ENCODE results near the gene CBFA2T3.

Gene CBFA2T3

DNA sequence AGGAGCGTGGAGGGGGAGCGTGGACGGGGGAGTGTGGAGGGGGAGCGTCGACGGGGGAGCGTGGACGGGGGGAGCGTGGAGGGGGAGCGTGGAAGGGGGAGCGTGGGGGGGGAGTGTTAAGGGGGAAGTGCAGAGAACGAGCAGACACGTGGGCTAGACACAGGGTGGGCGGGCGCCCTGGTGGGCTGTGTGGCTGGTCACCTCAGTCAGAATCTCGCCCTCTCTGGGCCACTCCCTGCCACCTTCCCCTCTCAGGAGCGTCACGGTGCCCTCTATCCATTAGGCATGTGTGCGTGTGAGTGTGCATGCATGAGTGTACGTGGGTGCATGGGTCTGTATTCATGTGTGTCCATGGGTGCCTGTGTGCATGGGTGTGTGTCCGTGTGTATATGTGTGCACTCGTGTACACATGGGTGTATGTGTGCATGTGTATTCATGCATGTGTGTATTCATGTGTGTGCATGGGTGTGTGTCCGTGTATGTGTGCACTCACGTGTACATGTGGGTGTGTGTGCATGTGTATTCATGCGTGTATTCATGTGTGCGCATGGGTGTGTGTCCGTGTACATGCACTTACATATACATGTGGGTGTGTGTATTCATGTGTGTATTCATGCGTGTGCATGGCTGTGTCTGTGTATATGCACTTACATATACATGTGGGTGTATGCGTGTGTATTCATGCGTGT, 61.2 kb downstream of the CBFA2T3 start:
- Histone ChIP-seq H3K4me1 (ENCODE audit: low read length) (no peaks in the 10 kb centered on the region), H3K9me3 (ENCODE audit: insufficient read depth, low read length) (no peaks in the 10 kb centered on the region), H3K4me3 (ENCODE audit: low read length) (no peak overlapping the region), H3K79me2 (ENCODE audit: low read length) (peaks cover 56% of the 10 kb centered on the region), H3K9ac (ENCODE audit: low read length) (no peak overlapping the region), H3K27ac (ENCODE audit: low read length) (no peak overlapping the region), H3K36me3 (replicated peaks; ENCODE audit: low read depth, low read length) (peaks cover 30% of the 10 kb centered on the region), H3K27me3 (ENCODE audit: low read depth, low read length) (no peaks in the 10 kb centered on the region), H2AFZ (ENCODE audit: low read depth, low read length) (no peak overlapping the region), H4K20me1 (ENCODE audit: insufficient read depth, low read length) (peaks cover 76% of the 10 kb centered on the region), H3K4me2 (ENCODE audit: low read length) (no peak overlapping the region)
- TF ChIP-seq, protein P1, sequence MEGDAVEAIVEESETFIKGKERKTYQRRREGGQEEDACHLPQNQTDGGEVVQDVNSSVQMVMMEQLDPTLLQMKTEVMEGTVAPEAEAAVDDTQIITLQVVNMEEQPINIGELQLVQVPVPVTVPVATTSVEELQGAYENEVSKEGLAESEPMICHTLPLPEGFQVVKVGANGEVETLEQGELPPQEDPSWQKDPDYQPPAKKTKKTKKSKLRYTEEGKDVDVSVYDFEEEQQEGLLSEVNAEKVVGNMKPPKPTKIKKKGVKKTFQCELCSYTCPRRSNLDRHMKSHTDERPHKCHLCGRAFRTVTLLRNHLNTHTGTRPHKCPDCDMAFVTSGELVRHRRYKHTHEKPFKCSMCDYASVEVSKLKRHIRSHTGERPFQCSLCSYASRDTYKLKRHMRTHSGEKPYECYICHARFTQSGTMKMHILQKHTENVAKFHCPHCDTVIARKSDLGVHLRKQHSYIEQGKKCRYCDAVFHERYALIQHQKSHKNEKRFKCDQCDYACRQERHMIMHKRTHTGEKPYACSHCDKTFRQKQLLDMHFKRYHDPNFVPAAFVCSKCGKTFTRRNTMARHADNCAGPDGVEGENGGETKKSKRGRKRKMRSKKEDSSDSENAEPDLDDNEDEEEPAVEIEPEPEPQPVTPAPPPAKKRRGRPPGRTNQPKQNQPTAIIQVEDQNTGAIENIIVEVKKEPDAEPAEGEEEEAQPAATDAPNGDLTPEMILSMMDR (IDR thresholded peaks at IDR 0.05; ENCODE audit: low read depth, low read length), result no peak
- TF ChIP-seq EZH2phosphoT487 (IDR thresholded peaks at IDR 0.05; ENCODE audit: low read depth), result no peak

DNA sequence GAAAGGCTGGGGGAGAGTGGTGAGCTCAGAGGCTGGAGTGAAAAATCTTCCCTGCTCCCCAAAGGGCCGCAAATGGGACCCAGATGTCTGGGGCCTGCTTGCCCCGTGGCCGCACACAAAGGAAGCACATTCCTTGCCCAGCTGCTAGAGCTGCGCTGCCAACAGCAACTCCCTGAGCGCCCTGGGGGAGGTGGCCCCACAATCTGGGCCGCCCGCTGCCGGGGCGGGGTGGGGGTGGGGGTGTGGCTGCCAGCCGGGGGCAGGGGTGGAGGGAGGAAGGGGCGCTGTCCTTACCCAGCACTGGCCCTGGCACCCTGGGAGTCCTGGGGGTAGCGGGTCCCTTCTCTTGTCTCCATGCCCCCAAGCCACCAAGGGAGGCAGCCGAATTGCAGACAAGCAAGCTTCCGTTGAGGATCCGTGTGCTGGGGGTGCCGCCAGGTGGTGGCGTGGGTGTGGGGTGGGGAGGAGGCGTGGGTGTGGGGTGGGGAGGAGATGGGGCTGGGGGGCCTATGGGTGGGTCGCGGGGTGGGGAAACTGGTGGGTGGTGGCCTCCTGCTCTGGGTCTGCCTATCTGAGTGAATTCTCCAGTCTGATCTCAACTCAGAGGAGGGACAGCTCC, 62.1 kb downstream of the CBFA2T3 start:
- H2AFZ ChIP-seq (ENCODE audit: low read depth, low read length), result no peak overlapping the region
- H3K4me2 ChIP-seq (ENCODE audit: low read length), result no peak overlapping the region
- no peaks in the 10 kb centered on the region for H3K9me3 ChIP-seq (ENCODE audit: insufficient read depth, low read length)
- no peak overlapping the region for H3K27ac ChIP-seq (ENCODE audit: low read length)
- peaks cover 29% of the 10 kb centered on the region for H3K36me3 ChIP-seq (replicated peaks; ENCODE audit: low read depth, low read length)
- H3K27me3 ChIP-seq (ENCODE audit: low read depth, low read length), result no peaks in the 10 kb centered on the region
- no peak overlapping the region for H3K4me3 ChIP-seq (ENCODE audit: low read length)
- no peak overlapping the region for H3K9ac ChIP-seq (ENCODE audit: low read length)
- H3K4me1 ChIP-seq (ENCODE audit: low read length), result no peaks in the 10 kb centered on the region
- TF ChIP-seq EZH2phosphoT487 (IDR thresholded peaks at IDR 0.05; ENCODE audit: low read depth), result no peak
- peaks cover 52% of the 10 kb centered on the region for H3K79me2 ChIP-seq (ENCODE audit: low read length)
- peaks cover 80% of the 10 kb centered on the region for H4K20me1 ChIP-seq (ENCODE audit: insufficient read depth, low read length)

DNA sequence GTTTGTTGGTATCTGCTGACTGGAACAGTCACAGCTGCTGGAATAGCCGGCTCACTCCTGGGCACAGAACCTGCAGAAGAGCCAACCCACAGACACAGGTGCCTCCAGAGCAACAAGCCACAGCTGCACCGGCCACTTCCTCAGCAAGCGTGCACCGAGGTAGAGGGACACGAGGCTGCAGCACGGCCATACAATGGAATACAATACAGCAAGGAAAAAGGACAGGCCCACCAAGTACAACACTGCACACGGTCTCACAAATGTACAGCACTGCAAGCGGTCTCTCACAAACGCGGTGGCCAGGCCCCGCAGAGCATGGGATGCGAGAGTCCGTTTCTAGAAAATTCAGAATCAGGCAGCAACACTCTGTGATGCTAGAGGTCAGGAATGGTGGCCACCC, 63.1 kb downstream of the CBFA2T3 start:
- Histone ChIP-seq H3K9ac (ENCODE audit: low read length) (no peak overlapping the region), H3K27ac (ENCODE audit: low read length) (no peak overlapping the region), H2AFZ (ENCODE audit: low read depth, low read length) (no peak overlapping the region), H4K20me1 (ENCODE audit: insufficient read depth, low read length) (peaks cover 84% of the 10 kb centered on the region), H3K9me3 (ENCODE audit: insufficient read depth, low read length) (no peaks in the 10 kb centered on the region), H3K4me3 (ENCODE audit: low read length) (no peak overlapping the region), H3K27me3 (ENCODE audit: low read depth, low read length) (no peaks in the 10 kb centered on the region), H3K36me3 (replicated peaks; ENCODE audit: low read depth, low read length) (peaks cover 23% of the 10 kb centered on the region), H3K4me1 (ENCODE audit: low read length) (no peaks in the 10 kb centered on the region), H3K79me2 (ENCODE audit: low read length) (peaks cover 52% of the 10 kb centered on the region), H3K4me2 (ENCODE audit: low read length) (no peak overlapping the region)
- no peak for TF ChIP-seq EZH2phosphoT487 (IDR thresholded peaks at IDR 0.05; ENCODE audit: low read depth)
- TF ChIP-seq, protein P1 (IDR thresholded peaks at IDR 0.05; ENCODE audit: low read depth, low read length), result no peak

DNA sequence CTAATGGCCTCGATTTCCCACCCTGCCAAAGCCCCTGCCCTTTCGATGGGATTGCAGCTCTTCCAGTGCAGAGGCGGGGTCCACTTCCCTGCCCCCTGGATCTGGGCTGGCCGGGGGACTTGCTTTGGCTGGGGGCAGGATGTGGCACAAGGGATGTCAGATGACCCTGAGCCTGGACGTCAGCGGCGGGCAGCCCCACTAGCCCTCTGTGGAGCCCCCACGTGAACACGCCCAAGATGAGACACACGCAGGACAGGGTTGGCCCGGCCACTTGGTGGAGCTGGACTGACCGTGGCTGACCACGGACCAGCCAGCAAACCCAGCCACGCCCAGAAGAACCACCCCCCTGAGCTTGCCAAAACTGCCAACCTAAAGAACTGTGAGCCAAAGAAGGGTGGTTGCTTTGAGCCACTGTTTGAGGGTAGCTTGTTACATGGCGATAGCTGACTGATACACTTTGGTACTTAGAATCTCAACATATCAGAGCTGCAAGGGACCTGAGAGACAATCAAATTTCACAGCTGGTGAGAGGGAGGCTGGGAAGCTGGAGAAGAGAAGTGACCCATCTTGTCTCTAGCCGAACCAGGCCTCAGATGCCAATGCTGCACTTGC, 63.9 kb downstream of the CBFA2T3 start:
- Histone ChIP-seq H3K9me3 (ENCODE audit: insufficient read depth, low read length) (no peaks in the 10 kb centered on the region), H3K4me1 (ENCODE audit: low read length) (no peaks in the 10 kb centered on the region), H3K36me3 (replicated peaks; ENCODE audit: low read depth, low read length) (peaks cover 26% of the 10 kb centered on the region), H3K9ac (ENCODE audit: low read length) (no peak overlapping the region), H3K27me3 (ENCODE audit: low read depth, low read length) (no peaks in the 10 kb centered on the region), H2AFZ (ENCODE audit: low read depth, low read length) (no peak overlapping the region), H3K27ac (ENCODE audit: low read length) (no peak overlapping the region), H3K79me2 (ENCODE audit: low read length) (peaks cover 55% of the 10 kb centered on the region), H4K20me1 (ENCODE audit: insufficient read depth, low read length) (peaks cover 84% of the 10 kb centered on the region), H3K4me3 (ENCODE audit: low read length) (no peak overlapping the region), H3K4me2 (ENCODE audit: low read length) (no peak overlapping the region)
- TF ChIP-seq, protein P1 (IDR thresholded peaks at IDR 0.05; ENCODE audit: low read depth, low read length), result no peak
- no peak for TF ChIP-seq EZH2phosphoT487 (IDR thresholded peaks at IDR 0.05; ENCODE audit: low read depth)
